GM20431 (cell line): Measurements from ENCODE around the gene KNDC1.

Experiments
- in situ Hi-C: fragments of 300-500 bp; cut with MseI, MboI; formaldehyde crosslinking; loops from one replicate; pipeline ENCODE4 v1.15.0; 2020; ENCODE audit warnings: low sequenced_read_pairs; ENCODE audit not compliant: unreplicated experiment

KNDC1 gene

DNA sequence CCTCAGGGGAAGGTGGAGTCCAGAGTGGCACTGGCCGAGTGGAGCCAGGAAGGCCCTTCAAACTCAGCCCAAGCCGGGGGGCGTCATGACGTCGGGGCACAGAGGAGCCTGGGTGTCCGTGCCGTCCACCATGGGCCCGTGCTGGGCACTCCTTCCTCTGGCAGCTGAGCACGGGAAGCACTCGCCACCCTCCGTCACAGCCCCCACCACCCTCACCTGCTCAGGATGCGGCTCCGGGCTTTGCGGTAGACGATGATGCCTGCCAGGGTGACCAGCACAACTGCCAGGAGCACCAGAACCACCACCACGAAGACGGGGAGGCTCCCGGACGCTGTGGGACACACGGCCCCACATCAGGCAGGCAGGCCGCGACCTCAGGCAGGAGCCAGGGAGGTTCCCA lies 108.5 kb downstream of the KNDC1 start:
- in situ Hi-C loops, result no loop called here

DNA sequence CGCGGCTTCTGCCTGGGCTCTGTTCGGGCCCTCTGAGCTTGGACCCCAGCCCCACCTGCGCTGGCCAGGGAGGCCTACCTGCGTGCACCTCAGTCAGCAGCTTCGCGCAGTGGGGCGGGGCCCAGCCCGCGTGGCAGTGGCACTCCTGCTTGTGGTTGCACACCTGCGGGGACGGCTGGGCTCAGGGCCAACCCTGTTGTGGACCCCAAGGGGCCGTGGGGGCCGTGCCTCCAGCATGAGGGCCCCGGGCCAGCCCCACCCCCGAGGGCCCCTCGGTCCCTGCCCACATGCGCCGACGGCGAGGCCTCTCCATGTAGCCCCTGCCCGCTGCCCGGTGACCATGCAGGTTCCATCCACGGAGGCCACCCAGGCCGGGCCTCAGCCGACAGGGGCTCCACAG lies 109.3 kb downstream of the KNDC1 start:
- in situ Hi-C loops, result no loop called here

- in situ Hi-C loops, result no loop called here
Observed at GRCh38 chr10:133270204-133270603, 110.2 kb downstream of the KNDC1 start.

DNA sequence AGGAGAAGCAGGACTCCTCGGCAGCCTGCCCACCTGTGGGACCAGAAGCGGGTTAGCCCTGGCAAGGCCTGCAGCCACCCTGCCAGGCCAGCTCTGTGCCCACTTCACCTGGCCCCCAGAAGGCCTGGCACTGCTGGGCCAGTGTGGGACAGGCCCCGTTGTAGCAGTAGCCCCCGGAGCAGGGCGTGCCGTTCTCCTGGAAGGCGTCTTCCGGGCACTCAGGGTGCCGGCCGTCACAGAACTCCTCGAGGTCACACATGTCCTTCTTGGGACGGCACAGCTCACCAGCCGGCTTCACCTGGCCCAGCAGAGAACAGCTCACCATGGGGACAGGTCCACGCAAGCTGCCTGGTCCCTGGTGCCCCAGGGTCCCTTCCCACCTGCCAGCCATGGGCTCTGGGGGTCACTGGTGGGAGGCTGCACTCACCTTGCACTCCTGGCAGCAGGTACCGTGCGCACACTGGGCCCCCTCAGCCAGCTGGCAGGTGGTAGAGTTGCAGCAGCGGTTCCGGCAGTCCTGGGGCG lies 110.8 kb downstream of the KNDC1 start:
- in situ Hi-C loops, result no loop called here

DNA sequence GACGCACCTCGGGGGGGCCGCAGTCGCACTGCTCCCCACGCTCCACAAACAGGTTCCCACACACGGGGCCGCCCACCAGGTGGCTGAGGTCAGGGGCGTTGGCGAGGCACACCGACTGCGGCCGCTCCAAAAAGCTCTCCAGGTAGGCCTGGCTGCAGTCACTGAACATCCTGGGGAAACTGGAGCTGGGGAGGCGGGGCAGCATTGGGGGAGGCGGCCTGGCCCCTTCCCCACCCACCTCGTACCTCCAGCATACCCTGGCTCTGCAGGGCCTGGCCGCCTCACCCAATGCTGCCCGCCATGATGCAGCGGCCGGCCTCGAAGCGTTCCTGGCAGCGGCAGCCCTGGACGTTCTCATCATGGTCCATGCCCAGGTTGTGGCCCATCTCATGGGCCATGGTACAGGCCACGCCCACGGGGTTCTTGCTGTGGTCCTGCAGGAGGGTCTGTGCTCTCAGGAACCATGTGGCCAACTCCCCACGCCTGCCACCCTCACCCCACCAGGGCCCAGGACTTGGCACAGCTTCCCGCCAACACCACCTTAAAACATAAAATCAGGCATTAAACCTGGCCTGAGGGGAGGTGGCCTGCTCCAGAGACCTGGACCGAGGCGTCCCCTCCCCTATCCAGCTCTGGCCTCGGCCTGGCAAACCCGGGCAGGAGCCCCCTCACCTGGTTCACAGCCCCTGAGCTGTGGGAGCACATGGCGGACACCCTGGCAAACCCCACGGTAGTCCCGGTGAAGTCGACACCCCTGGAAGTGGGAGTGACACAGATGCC lies 111.7 kb downstream of the KNDC1 start:
- in situ Hi-C loops, result no loop called here

- in situ Hi-C loops, result no loop called here
Observed at GRCh38 chr10:133272301-133272963, 112.4 kb downstream of the KNDC1 start.

GRCh38 chr10:133272964-133273420 lies 113.0 kb downstream of the KNDC1 start:
- in situ Hi-C loops, result no loop called here

GRCh38 chr10:133273534-133274143 lies 113.6 kb downstream of the KNDC1 start:
- in situ Hi-C loops, result no loop called here

- in situ Hi-C loops, result no loop called here
Observed at GRCh38 chr10:133274751-133275683, 115.0 kb downstream of the KNDC1 start.

GRCh38 chr10:133275684-133276092 lies 115.7 kb downstream of the KNDC1 start:
- in situ Hi-C loops, result no loop called here
